Astrocyte (in vitro differentiated cells and primary cell): ENCODE results near the gene PRSS38.

ENCODE experiments used
- EZH2 ChIP-seq: IDR thresholded peaks from 2 replicates; pipeline ENCODE4 v1.6.1; 2012; ENCODE audit warnings: mild to moderate bottlenecking, low read length, inconsistent platforms; ENCODE audit not compliant: insufficient read depth
- TF ChIP-seq, protein P1 (sequence below): IDR thresholded peaks from 2 replicates; pipeline ENCODE4 v1.5.1; 2011; ENCODE audit warnings: low read depth, mild to moderate bottlenecking, inconsistent platforms, low read length, moderate library complexity; ENCODE audit not compliant: insufficient read depth

GRCh38 chr1:227886993-227887696 is 71.7 kb downstream of the PRSS38 start:
- TF ChIP-seq, protein P1, sequence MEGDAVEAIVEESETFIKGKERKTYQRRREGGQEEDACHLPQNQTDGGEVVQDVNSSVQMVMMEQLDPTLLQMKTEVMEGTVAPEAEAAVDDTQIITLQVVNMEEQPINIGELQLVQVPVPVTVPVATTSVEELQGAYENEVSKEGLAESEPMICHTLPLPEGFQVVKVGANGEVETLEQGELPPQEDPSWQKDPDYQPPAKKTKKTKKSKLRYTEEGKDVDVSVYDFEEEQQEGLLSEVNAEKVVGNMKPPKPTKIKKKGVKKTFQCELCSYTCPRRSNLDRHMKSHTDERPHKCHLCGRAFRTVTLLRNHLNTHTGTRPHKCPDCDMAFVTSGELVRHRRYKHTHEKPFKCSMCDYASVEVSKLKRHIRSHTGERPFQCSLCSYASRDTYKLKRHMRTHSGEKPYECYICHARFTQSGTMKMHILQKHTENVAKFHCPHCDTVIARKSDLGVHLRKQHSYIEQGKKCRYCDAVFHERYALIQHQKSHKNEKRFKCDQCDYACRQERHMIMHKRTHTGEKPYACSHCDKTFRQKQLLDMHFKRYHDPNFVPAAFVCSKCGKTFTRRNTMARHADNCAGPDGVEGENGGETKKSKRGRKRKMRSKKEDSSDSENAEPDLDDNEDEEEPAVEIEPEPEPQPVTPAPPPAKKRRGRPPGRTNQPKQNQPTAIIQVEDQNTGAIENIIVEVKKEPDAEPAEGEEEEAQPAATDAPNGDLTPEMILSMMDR: no peak
- no peak for TF ChIP-seq EZH2
